ENCODE data around the gene ART4.

Gene ART4

GRCh38 chr12:14810953-14811483 is 32.3 kb downstream of the ART4 start:
- Mint-ChIP-seq H3K4me1 (peaks cover 7 to 8% of the 10 kb centered on the region in 2 donors), H3K36me3 (no peaks in the 10 kb centered on the region), H3K4me3 (no peak overlapping the region), H3K9me3 (no peaks in the 10 kb centered on the region), H3K27me3 (no peaks in the 10 kb centered on the region), H3K27ac (peak overlapping the region; percentile 20)
- peak; percentile 27 to 43 for ATAC-seq (replicated peaks)
- DNase-seq = no peak

GRCh38 chr12:14810167-14810952 is 33.0 kb downstream of the ART4 start:
- H3K4me3 Mint-ChIP-seq = no peak overlapping the region
- peaks cover 7 to 8% of the 10 kb centered on the region in 2 donors for H3K4me1 Mint-ChIP-seq
- H3K27me3 Mint-ChIP-seq = no peaks in the 10 kb centered on the region
- H3K36me3 Mint-ChIP-seq = no peaks in the 10 kb centered on the region
- H3K27ac Mint-ChIP-seq = peak overlapping the region; percentile 20
- ATAC-seq (replicated peaks) (no peak), DNase-seq (no peak)
- H3K9me3 Mint-ChIP-seq = no peaks in the 10 kb centered on the region

GRCh38 chr12:14803830-14804160 is 39.5 kb downstream of the ART4 start:
- ATAC-seq (replicated peaks) = peak; percentile 8
- peaks cover 6 to 7% of the 10 kb centered on the region in 2 donors for H3K4me1 Mint-ChIP-seq
- no peak overlapping the region for H3K4me3 Mint-ChIP-seq
- H3K36me3 Mint-ChIP-seq = peaks cover 7 to 12% of the 10 kb centered on the region in 2 donors
- H3K27me3 Mint-ChIP-seq = no peaks in the 10 kb centered on the region
- no peaks in the 10 kb centered on the region for H3K9me3 Mint-ChIP-seq
- no peak for DNase-seq
- no peak overlapping the region for H3K27ac Mint-ChIP-seq

- no peaks in the 10 kb centered on the region for H3K27me3 Mint-ChIP-seq
- H3K4me1 Mint-ChIP-seq = peaks cover 6 to 7% of the 10 kb centered on the region in 2 donors
- H3K4me3 Mint-ChIP-seq = no peak within 1 kb of the TSS
- H3K36me3 Mint-ChIP-seq = peaks cover 8 to 12% of the 10 kb centered on the region in 2 donors
- ATAC-seq (replicated peaks) (peak; percentile 97), DNase-seq (peak; percentile 90)
- no peaks in the 10 kb centered on the region for H3K9me3 Mint-ChIP-seq
- H3K27ac Mint-ChIP-seq = no peak within 1 kb of the TSS
Observed at GRCh38 chr12:14803011-14803829, 40.1 kb downstream of the ART4 start, which contains the start of the genes C12orf60 and WBP11. C12orf60 (plus strand) TSS chr12:14803670; CDS start chr12:14822936, 19,266 bp downstream. WBP11 (minus strand) TSS chr12:14803478; CDS start chr12:14801383, 2,095 bp downstream.

- H3K27me3 Mint-ChIP-seq = no peaks in the 10 kb centered on the region
- H3K36me3 Mint-ChIP-seq = peaks cover 9 to 14% of the 10 kb centered on the region in 2 donors
- no peak overlapping the region for H3K4me3 Mint-ChIP-seq
- H3K9me3 Mint-ChIP-seq = no peaks in the 10 kb centered on the region
- H3K4me1 Mint-ChIP-seq = peaks cover 6 to 7% of the 10 kb centered on the region in 2 donors
- H3K27ac Mint-ChIP-seq = no peak overlapping the region
- ATAC-seq (replicated peaks) (no peak), DNase-seq (no peak)
Observed at GRCh38 chr12:14802721-14803010, 40.7 kb downstream of the ART4 start.

GRCh38 chr12:14802247-14802646 is 41.1 kb downstream of the ART4 start:
- Mint-ChIP-seq H3K36me3 (peaks cover 13 to 18% of the 10 kb centered on the region in 2 donors), H3K27me3 (no peaks in the 10 kb centered on the region), H3K27ac (no peak overlapping the region), H3K4me1 (peaks cover 6 to 7% of the 10 kb centered on the region in 2 donors), H3K4me3 (no peak overlapping the region), H3K9me3 (no peaks in the 10 kb centered on the region)
- ATAC-seq (replicated peaks) (no peak), DNase-seq (no peak)

- Mint-ChIP-seq H3K36me3 (peaks cover 42 to 54% of the 10 kb centered on the region in 2 donors), H3K4me1 (peaks cover 1 to 13% of the 10 kb centered on the region in 2 donors), H3K27me3 (no peaks in the 10 kb centered on the region), H3K4me3 (no peak overlapping the region), H3K9me3 (no peaks in the 10 kb centered on the region), H3K27ac (peak overlapping the region; percentile 86)
- ATAC-seq (replicated peaks) (peak in 1 of 2 donors; percentile 58), DNase-seq (no peak)
Observed at GRCh38 chr12:14795028-14795448, 48.3 kb downstream of the ART4 start.

- Mint-ChIP-seq H3K36me3 (peaks cover 38 to 41% of the 10 kb centered on the region in 2 donors), H3K9me3 (no peaks in the 10 kb centered on the region), H3K27ac (no peak overlapping the region), H3K27me3 (no peaks in the 10 kb centered on the region), H3K4me1 (peaks cover 6 to 18% of the 10 kb centered on the region in 2 donors), H3K4me3 (no peak overlapping the region)
- ATAC-seq (replicated peaks) (no peak), DNase-seq (no peak)
Observed at GRCh38 chr12:14785568-14785967, 57.8 kb downstream of the ART4 start.

GRCh38 chr12:14784471-14784870 is 58.9 kb downstream of the ART4 start:
- peaks cover 30 to 33% of the 10 kb centered on the region in 2 donors for H3K36me3 Mint-ChIP-seq
- no peak overlapping the region for H3K4me3 Mint-ChIP-seq
- no peaks in the 10 kb centered on the region for H3K9me3 Mint-ChIP-seq
- no peak overlapping the region for H3K27ac Mint-ChIP-seq
- ATAC-seq (replicated peaks) = no peak
- H3K27me3 Mint-ChIP-seq = no peaks in the 10 kb centered on the region
- DNase-seq = no peak
- peaks cover 9 to 22% of the 10 kb centered on the region in 2 donors for H3K4me1 Mint-ChIP-seq

- Mint-ChIP-seq H3K36me3 (peaks cover 17 to 20% of the 10 kb centered on the region in 2 donors), H3K27ac (no peak overlapping the region), H3K27me3 (no peaks in the 10 kb centered on the region), H3K9me3 (no peaks in the 10 kb centered on the region), H3K4me1 (peaks cover 9 to 22% of the 10 kb centered on the region in 2 donors), H3K4me3 (no peak overlapping the region)
- DNase-seq (no peak), ATAC-seq (replicated peaks) (peak; percentile 38 to 45)
Observed at GRCh38 chr12:14782756-14783155, 60.6 kb downstream of the ART4 start.

- H3K4me3 Mint-ChIP-seq = no peak overlapping the region
- peaks cover 9 to 22% of the 10 kb centered on the region in 2 donors for H3K4me1 Mint-ChIP-seq
- no peaks in the 10 kb centered on the region for H3K9me3 Mint-ChIP-seq
- H3K27me3 Mint-ChIP-seq = no peaks in the 10 kb centered on the region
- no peak for DNase-seq
- no peak overlapping the region for H3K27ac Mint-ChIP-seq
- no peak for ATAC-seq (replicated peaks)
- H3K36me3 Mint-ChIP-seq = peaks cover 7 to 11% of the 10 kb centered on the region in 2 donors
Observed at GRCh38 chr12:14781563-14781962, 61.8 kb downstream of the ART4 start.

- ATAC-seq (replicated peaks) (no peak), DNase-seq (no peak)
- Mint-ChIP-seq H3K9me3 (no peaks in the 10 kb centered on the region), H3K4me1 (peaks cover 11 to 28% of the 10 kb centered on the region in 2 donors), H3K27ac (no peak overlapping the region), H3K36me3 (peaks cover 6 to 11% of the 10 kb centered on the region in 2 donors), H3K27me3 (no peaks in the 10 kb centered on the region), H3K4me3 (no peak overlapping the region)
Observed at GRCh38 chr12:14780859-14781258, 62.5 kb downstream of the ART4 start.

- ATAC-seq (replicated peaks) = no peak
- H3K27ac Mint-ChIP-seq = no peak overlapping the region
Observed at GRCh38 chr12:14779834-14780233, 63.5 kb downstream of the ART4 start.

GRCh38 chr12:14777271-14777670 is 66.1 kb downstream of the ART4 start:
- H3K27ac Mint-ChIP-seq = no peak overlapping the region
- H3K36me3 Mint-ChIP-seq = peaks cover 5% of the 10 kb centered on the region in 2 donors
- H3K27me3 Mint-ChIP-seq = no peaks in the 10 kb centered on the region
- peaks cover 18 to 35% of the 10 kb centered on the region in 2 donors for H3K4me1 Mint-ChIP-seq
- no peaks in the 10 kb centered on the region for H3K9me3 Mint-ChIP-seq
- no peak for ATAC-seq (replicated peaks)
- no peak overlapping the region for H3K4me3 Mint-ChIP-seq
- no peak for DNase-seq

More at GRCh38 chr12:14779834-14780233, 63.5 kb downstream of the ART4 start:
- H3K36me3 Mint-ChIP-seq = peaks cover 6 to 8% of the 10 kb centered on the region in 2 donors
- no peak overlapping the region for H3K4me3 Mint-ChIP-seq
- no peak for DNase-seq
- peaks cover 15 to 35% of the 10 kb centered on the region in 2 donors for H3K4me1 Mint-ChIP-seq
- H3K27me3 Mint-ChIP-seq = no peaks in the 10 kb centered on the region
- no peaks in the 10 kb centered on the region for H3K9me3 Mint-ChIP-seq

All from stimulated activated naive B cell treated with anti-CD40 and anti-IgM and Interleukin-4, amounts not matched to agents 10 μg/mL and 1 μg/mL and 100 μg/mL, for 72 hours (primary cell).